NT2/D1 (cell line): ENCODE measurements around the gene POLR1F.

Source experiments
- DNase-seq: peaks from one replicate; pipeline ENCODE4 v3.0.0-alpha.2; 2011; ENCODE audit warnings: low read depth, low spot score
- H3K27me3 ChIP-seq: 2 replicates; pipeline ENCODE4 v1.6.0; 2011; ENCODE audit warnings: mild to moderate bottlenecking; ENCODE audit not compliant: insufficient read length, insufficient read depth
- H3K36me3 ChIP-seq: 2 replicates; pipeline ENCODE4 v1.6.1; 2011; ENCODE audit warnings: mild to moderate bottlenecking, low read length, mixed read lengths; ENCODE audit not compliant: insufficient read depth, insufficient read length
- H3K4me1 ChIP-seq: 2 replicates; pipeline ENCODE4 v1.5.1; 2011; ENCODE audit not compliant: insufficient read depth, insufficient read length
- H3K4me3 ChIP-seq: 2 replicates; pipeline ENCODE4 v1.5.1; 2011; ENCODE audit warnings: low read depth; ENCODE audit not compliant: insufficient read length
- H3K9ac ChIP-seq: 2 replicates; pipeline ENCODE4 v1.6.0; 2011; ENCODE audit warnings: low read depth; ENCODE audit not compliant: insufficient read length
- H3K9me3 ChIP-seq: 2 replicates; pipeline ENCODE4 v1.5.1; 2011; ENCODE audit warnings: mild to moderate bottlenecking, low read length; ENCODE audit not compliant: insufficient read depth
- SUZ12 ChIP-seq: IDR thresholded peaks from 2 replicates; pipeline ENCODE4 v1.6.1; 2011; ENCODE audit not compliant: insufficient read length, insufficient read depth; ENCODE audit errors: extremely low read depth
- YY1 ChIP-seq: IDR thresholded peaks from 2 replicates; pipeline ENCODE4 v1.6.1; 2011; ENCODE audit not compliant: insufficient read length, insufficient read depth
- ZNF274 ChIP-seq: IDR thresholded peaks from 2 replicates; pipeline ENCODE4 v1.6.1; 2011; ENCODE audit warnings: mild to moderate bottlenecking, low read depth, low read length

POLR1F gene

GRCh38 chr7:19725770-19726169, 16.9 kb upstream of the POLR1F start:
- Histone ChIP-seq H3K4me3 (no peak overlapping the region), H3K27me3 (no peaks in the 10 kb centered on the region), H3K36me3 (no peaks in the 10 kb centered on the region), H3K9me3 (no peaks in the 10 kb centered on the region), H3K4me1 (no peaks in the 10 kb centered on the region), H3K9ac (no peak overlapping the region)
- DNase-seq, result no peak
- no peak for TF ChIP-seq ZNF274
- TF ChIP-seq YY1, result no peak
- no peak for TF ChIP-seq SUZ12

GRCh38 chr7:19715499-19715898, 6.7 kb upstream of the POLR1F start:
- Histone ChIP-seq H3K9me3 (no peaks in the 10 kb centered on the region), H3K4me1 (no peaks in the 10 kb centered on the region), H3K4me3 (no peak overlapping the region), H3K9ac (no peak overlapping the region), H3K36me3 (no peaks in the 10 kb centered on the region), H3K27me3 (no peaks in the 10 kb centered on the region)
- DNase-seq, result no peak
- TF ChIP-seq YY1, result no peak
- no peak for TF ChIP-seq ZNF274
- TF ChIP-seq SUZ12, result no peak

- Histone ChIP-seq H3K9me3 (no peaks in the 10 kb centered on the region; the same call in 1 of the 2 replicates), H3K4me1 (no peaks in the 10 kb centered on the region), H3K4me3 (no peak overlapping the region), H3K36me3 (no peaks in the 10 kb centered on the region), H3K9ac (no peak overlapping the region), H3K27me3 (no peaks in the 10 kb centered on the region)
- peak; percentile 18 for DNase-seq
- no peak for TF ChIP-seq ZNF274
- no peak for TF ChIP-seq SUZ12
Observed at GRCh38 chr7:19713676-19714075, 4.8 kb upstream of the POLR1F start.

GRCh38 chr7:19709249-19709578, 377 bp upstream of the POLR1F start:
- H3K27me3 ChIP-seq, result no peaks in the 10 kb centered on the region
- DNase-seq, result no peak
- TF ChIP-seq YY1 (no peak), SUZ12 (no peak), ZNF274 (no peak)
- H3K9ac ChIP-seq, result no peak overlapping the region
- no peaks in the 10 kb centered on the region for H3K4me1 ChIP-seq
- no peaks in the 10 kb centered on the region; the same call in 1 of the 2 replicates for H3K9me3 ChIP-seq
- H3K36me3 ChIP-seq, result peaks cover under 1% of the 10 kb centered on the region
- H3K4me3 ChIP-seq, result no peak overlapping the region

GRCh38 chr7:19707240-19707639, 1.6 kb downstream of the POLR1F start:
- TF ChIP-seq SUZ12 (no peak), ZNF274 (no peak), YY1 (no peak)
- no peak for DNase-seq
- Histone ChIP-seq H3K4me1 (no peaks in the 10 kb centered on the region), H3K4me3 (no peak overlapping the region), H3K9me3 (peaks cover 11% of the 10 kb centered on the region), H3K36me3 (peaks cover 17% of the 10 kb centered on the region), H3K27me3 (no peaks in the 10 kb centered on the region), H3K9ac (no peak overlapping the region)

- H3K4me3 ChIP-seq, result no peak overlapping the region
- no peak overlapping the region for H3K9ac ChIP-seq
- DNase-seq, result no peak
- H3K27me3 ChIP-seq, result no peaks in the 10 kb centered on the region
- peaks cover 28% of the 10 kb centered on the region for H3K36me3 ChIP-seq
- no peak for TF ChIP-seq YY1
- TF ChIP-seq SUZ12, result no peak
- no peak for TF ChIP-seq ZNF274
- no peaks in the 10 kb centered on the region for H3K4me1 ChIP-seq
- H3K9me3 ChIP-seq, result peaks cover 11% of the 10 kb centered on the region
Observed at GRCh38 chr7:19705663-19706062, 3.2 kb downstream of the POLR1F start.

GRCh38 chr7:19701471-19701870, 7.4 kb downstream of the POLR1F start:
- Histone ChIP-seq H3K4me3 (no peak overlapping the region), H3K4me1 (no peaks in the 10 kb centered on the region), H3K27me3 (no peaks in the 10 kb centered on the region), H3K9me3 (peaks cover 11% of the 10 kb centered on the region), H3K9ac (no peak overlapping the region), H3K36me3 (peaks cover 58% of the 10 kb centered on the region)
- DNase-seq, result no peak
- TF ChIP-seq SUZ12, result no peak
- TF ChIP-seq ZNF274, result no peak
- no peak for TF ChIP-seq YY1

GRCh38 chr7:19700936-19701335, 7.9 kb downstream of the POLR1F start:
- no peak overlapping the region for H3K9ac ChIP-seq
- no peaks in the 10 kb centered on the region for H3K4me1 ChIP-seq
- H3K27me3 ChIP-seq, result no peaks in the 10 kb centered on the region
- H3K36me3 ChIP-seq, result peaks cover 61% of the 10 kb centered on the region
- TF ChIP-seq ZNF274, result no peak
- no peak for TF ChIP-seq YY1
- DNase-seq, result no peak
- peaks cover 11% of the 10 kb centered on the region for H3K9me3 ChIP-seq
- H3K4me3 ChIP-seq, result no peak overlapping the region
